G401 (cell line): ENCODE data around the gene INSIG1. TPM values are rescaled to one million over a fixed set of nuclear protein-coding genes. Genes with fewer than 3 reads are reported as not detected.

Experiments used
- DNase-seq: peaks from one replicate; pipeline ENCODE4 v3.0.0-alpha.2; 2015; ENCODE audit warnings: low spot score
- in situ Hi-C: cut with HindIII; loops from 2 replicates; pipeline ENCODE4 v1.10.0; 2016; ENCODE audit warnings: low sequenced_read_pairs, mixed read lengths
- total RNA-seq: library from RNA; depleted of rRNA; stranded (reverse); fragments of >200 nt; shearing (Covaris generic); gene quantifications from 2 replicates; pipeline ENCODE4 v1.2.3, GENCODE V29; 2014

Gene INSIG1
- total RNA-seq, 1 experiment from 2014 or later = 69.1 TPM

GRCh38 chr7:155281398-155281969 lies 16.2 kb upstream of the INSIG1 start:
- DNase-seq = no peak
- in situ Hi-C loops = no loop called here

DNA sequence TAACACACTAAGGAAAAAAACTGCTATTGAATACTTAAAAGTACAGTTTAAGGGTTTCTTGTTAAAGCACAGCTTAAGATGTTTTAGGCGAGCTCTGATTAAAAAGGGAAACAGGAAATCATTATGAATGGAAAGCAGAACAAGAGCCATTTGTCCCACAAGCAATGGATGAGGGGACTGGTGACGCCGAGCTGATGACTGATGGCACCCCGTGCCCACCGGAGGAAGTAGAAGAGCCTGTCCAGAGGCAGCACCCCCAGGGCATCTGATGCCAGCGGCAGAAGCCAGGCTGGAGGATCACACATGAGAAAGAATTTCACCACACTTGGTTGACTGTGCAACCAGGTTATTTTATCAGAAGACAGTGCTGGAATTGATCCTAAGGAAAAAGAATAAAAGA lies 15.0 kb upstream of the INSIG1 start:
- in situ Hi-C loops = no loop called here
- no peak for DNase-seq

GRCh38 chr7:155283565-155284194 lies 14.0 kb upstream of the INSIG1 start:
- in situ Hi-C loops = no loop called here
- DNase-seq = no peak

- in situ Hi-C loops = no loop called here
- no peak for DNase-seq
Measured at GRCh38 chr7:155284496-155285274, 13.0 kb upstream of the INSIG1 start.

- no peak for DNase-seq
- in situ Hi-C loops = no loop called here
Measured at GRCh38 chr7:155285423-155285822, 12.3 kb upstream of the INSIG1 start.

GRCh38 chr7:155285833-155286232 lies 11.8 kb upstream of the INSIG1 start:
- in situ Hi-C loops = no loop called here
- DNase-seq = no peak

- in situ Hi-C loops = no loop called here
- DNase-seq = no peak
Measured at GRCh38 chr7:155286686-155287085, 11.0 kb upstream of the INSIG1 start.

DNA sequence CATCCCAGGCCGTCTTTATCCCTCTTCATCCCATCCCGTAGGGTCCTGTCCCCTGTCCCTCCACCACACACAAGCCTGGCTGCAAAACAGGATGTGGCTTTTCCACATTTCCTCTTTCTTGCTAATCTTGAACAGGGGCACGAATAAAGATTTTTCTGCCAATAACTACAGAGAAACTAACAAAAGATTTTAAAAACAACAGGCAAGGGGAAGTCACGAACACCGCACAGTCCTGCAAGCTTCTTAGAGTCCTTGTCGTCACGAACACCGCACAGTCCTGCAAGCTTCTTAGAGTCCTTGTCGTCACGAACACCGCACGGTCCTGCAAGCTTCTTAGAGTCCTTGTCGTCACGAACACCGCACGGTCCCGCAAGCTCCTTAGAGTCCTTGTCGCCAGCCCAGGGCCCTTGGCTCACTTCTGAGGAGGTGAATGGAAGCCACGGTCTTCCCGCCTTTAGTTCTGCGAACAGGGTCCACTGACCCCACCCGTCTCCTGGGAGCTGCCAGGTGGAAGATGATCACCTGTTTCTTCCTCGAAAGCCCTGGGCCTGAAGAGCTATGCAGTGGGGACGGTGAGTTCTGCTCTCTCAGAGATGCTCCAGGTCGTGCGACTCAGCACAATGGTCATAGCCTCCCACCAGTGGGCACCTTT lies 10.3 kb upstream of the INSIG1 start:
- in situ Hi-C loops = no loop called here
- no peak for DNase-seq

- in situ Hi-C loops = no loop called here
- no peak for DNase-seq
Measured at GRCh38 chr7:155288055-155288454, 9.6 kb upstream of the INSIG1 start.

DNA sequence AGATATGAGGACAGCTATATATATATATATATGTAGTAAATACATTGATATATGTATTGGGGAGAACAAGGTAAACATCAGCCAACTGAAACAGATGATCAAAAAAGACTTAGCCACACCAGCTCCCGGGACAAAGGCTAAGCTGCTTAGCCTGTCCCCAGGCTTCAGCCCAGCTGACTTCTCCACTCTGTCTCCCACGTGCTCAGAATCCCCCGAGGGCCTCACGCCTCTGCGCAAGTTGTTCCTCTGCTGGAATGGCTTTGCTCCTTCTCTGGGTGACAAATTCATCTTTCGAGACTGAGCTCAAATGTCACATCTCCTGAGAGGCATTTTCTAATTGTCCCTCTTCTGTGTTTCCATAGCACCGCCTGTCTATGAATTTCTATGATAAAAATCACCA lies 8.6 kb upstream of the INSIG1 start:
- no peak for DNase-seq
- in situ Hi-C loops = no loop called here

DNA sequence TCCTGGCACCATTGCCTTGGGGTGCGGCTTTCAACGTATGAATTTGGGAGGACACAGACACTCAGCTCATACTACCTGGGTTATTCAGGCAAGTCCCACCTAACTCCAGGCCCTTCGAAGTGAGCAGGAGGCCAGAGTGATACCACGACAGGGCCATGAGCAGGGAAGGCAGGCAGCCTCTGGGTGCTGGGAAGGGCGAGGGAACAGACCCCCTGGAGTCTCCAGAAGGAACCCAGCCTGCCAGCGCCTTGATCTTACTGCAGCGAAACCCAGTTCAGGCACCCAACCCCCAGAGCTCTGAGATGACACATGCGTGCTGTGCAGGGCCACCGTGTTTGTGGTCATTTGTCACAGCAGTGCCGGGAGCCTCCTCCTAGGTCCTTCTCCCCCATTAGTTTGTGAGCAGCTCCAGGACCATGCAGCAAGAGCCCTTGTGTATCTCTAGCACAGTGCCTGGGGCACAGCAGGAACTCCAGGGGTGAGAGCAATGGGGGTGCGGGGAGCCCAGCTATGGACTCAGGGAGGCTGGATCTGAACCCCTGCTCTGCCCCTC lies 7.7 kb upstream of the INSIG1 start:
- no peak for DNase-seq
- in situ Hi-C loops = no loop called here

GRCh38 chr7:155291045-155291530 lies 6.6 kb upstream of the INSIG1 start:
- DNase-seq = no peak

DNA sequence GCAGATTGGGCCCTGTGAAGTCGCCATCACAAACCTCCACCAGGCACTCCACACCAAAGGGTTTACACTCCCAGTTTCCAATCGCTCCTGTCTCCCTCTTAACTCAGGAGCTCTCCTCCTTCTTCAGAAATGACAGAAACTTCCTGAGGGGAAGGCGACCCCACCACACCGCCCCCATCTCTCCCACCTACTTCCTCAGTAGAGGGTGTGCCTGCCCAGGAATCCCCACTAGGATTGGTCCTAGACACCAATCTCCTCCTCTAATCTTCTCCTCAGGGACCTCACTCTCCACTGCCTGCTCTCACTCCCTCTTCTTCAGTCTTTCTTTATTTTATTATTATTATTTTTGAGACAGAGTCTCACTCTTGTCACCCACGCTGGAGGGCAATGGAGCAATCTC lies 5.9 kb upstream of the INSIG1 start:
- in situ Hi-C loops = no loop called here

More at GRCh38 chr7:155291045-155291530, 6.6 kb upstream of the INSIG1 start:
- in situ Hi-C loops = no loop called here

DNA sequence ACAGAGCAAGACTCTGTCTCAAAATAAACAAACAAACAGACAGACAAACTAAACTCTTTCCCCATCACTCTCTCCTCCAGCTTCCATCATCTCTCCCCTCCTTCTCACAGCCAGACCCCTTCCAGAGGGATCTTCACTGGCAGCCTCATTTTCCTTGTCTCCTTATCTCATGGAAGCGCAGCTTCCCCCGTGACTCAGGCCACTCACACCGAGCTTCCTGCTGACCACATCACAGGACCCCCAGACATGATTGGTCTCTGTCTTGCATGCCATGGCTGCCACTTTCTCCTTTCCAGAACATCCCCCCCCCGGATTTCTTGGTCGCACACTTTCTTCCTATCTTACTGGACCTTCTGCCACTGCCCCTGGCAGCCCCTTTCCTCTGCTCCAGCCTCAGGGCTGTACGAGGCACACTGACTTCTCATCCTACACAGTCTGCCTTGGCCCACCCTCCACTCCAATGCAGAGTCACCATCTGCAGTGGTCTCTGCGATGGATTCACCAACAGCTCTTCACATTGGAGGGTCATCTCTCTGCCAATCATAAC lies 4.9 kb upstream of the INSIG1 start:
- DNase-seq = no peak

More for the DNA sequence above, 5.9 kb upstream of the INSIG1 start:
- no peak for DNase-seq

GRCh38 chr7:155293721-155294510 lies 3.8 kb upstream of the INSIG1 start:
- in situ Hi-C loops = no loop called here
- no peak for DNase-seq

More for the DNA sequence above, 4.9 kb upstream of the INSIG1 start:
- in situ Hi-C loops = no loop called here

DNA sequence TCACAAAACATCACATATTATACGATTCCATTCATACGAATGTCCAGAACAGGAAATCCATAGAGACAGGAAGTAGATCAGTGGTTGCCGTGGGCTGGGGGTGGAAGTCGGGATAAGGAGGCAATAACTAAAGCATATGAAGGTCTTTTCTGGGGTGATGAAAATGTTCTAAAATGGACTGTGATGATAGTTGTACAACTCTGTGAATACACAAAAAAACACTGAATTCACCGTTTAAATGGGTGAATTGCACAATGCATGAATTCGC lies 3.2 kb upstream of the INSIG1 start:
- DNase-seq = no peak
- in situ Hi-C loops = no loop called here

GRCh38 chr7:155295511-155295910 lies 2.2 kb upstream of the INSIG1 start:
- DNase-seq = no peak
- in situ Hi-C loops = no loop called here

DNA sequence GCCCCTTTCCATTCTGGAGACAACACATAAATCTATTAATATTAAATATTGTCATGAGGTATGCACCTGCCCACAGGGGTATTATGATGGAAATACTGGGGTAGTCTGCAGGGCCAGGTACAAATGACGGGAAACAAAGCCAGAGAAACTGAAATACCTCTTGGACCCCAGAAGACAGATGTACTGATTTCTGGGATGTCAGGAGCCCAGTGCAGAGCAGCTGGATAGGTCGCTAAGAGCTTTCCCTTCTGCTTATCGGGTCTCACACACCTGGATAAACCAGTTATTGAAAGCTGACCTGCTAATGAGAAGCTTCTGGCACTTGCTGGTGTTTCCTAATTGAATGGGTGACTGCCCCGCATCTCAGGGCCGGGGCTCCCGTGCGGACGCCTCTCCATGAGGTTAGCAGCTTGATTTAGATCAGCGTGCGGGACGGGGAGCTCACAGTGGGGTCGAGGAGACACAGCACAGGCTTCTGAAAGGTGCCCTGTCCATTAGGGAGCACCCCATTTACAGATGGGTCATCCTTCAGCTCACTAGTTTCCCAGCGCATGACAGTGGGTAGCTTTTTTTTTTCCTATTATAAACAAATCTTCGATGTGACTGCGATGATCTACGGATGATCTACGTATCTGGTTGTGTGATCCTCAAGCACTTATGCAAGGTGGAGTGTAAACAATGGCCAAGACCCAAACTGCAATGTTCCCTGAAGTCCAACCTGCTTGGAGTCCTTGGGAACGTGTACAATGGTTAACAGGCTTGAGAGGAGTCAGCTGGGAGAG lies 1.5 kb upstream of the INSIG1 start:
- in situ Hi-C loops = no loop called here
- DNase-seq = no peak
